Right ventricle myocardium inferior (tissue), 1 donor: ENCODE results near the gene TMEM17. TPM values are rescaled to one million over a fixed set of nuclear protein-coding genes. Genes with fewer than 3 reads are reported as not detected.
A peak's percentile ranks its signal among the peaks of the same experiment; 100 is the strongest.
"Not testable (repeated sequence)": the region's sequence is repeated elsewhere in the genome, so short reads cannot be mapped to it uniquely, and the experiment has no call there.

ENCODE experiments used
- ATAC-seq: fragments of 200-7000 bp; cut with Tn5 transposase; one replicate; pipeline ENCODE4 v1.9.1; 2020; ENCODE audit warnings: mild to moderate bottlenecking, moderate library complexity
- DNase-seq: peaks from one replicate; pipeline ENCODE4 v3.0.0; 2021; ENCODE audit errors: missing footprints
- intact Hi-C: fragments of 100-400 bp; cut with DNase I; formaldehyde crosslinking; loops from one replicate; pipeline ENCODE4 v1.11.0; 2022
- total RNA-seq: library from RNA; stranded (reverse); fragmentation: NEBNext Ultra II Directional; extraction: Animal tissue kit (Norgen Biotek cat#: 25700); gene quantifications from one replicate; pipeline ENCODE4 v1.2.1, GENCODE V29; 2021
- donor health status: DM: no; HTN: yes; CAD: no; lungs with severe emphysema.

TMEM17 gene
- total RNA-seq, 1 donor from 2014 or later, result 1.3 TPM

- intact Hi-C loops, result no loop called here
- peak; percentile 80 for ATAC-seq
- DNase-seq, result no peak
Measured at GRCh38 chr2:62524293-62524941, 18.4 kb upstream of the TMEM17 start.

- intact Hi-C loops, ATAC-seq, DNase-seq: not testable (repeated sequence)
Measured at GRCh38 chr2:62521061-62521460, 15.1 kb upstream of the TMEM17 start.

GRCh38 chr2:62512384-62512783 lies 6.4 kb upstream of the TMEM17 start:
- DNase-seq (no peak), ATAC-seq (no peak)
- intact Hi-C loops, result no loop called here

GRCh38 chr2:62511636-62512035 lies 5.6 kb upstream of the TMEM17 start:
- no peak for DNase-seq
- intact Hi-C loops, result no loop called here
- ATAC-seq, result no peak

- no peak for ATAC-seq
- no peak for DNase-seq
- intact Hi-C loops, result loop anchor here (5.0 kb wide), 1 partner anchor 44 kb away; no protein-coding TSS in a partner anchor
Measured at GRCh38 chr2:62506421-62506750, 391 bp upstream of the TMEM17 start.

GRCh38 chr2:62505109-62505749 lies 766 bp downstream of the TMEM17 start:
- intact Hi-C loops, result loop anchor here (1.0 to 5.0 kb wide), 2 partner anchors 43 to 200 kb away; partner anchors contain the start of gene EHBP1
- DNase-seq, result no peak
- ATAC-seq, result no peak

- intact Hi-C loops, result loop anchor here (1.0 to 5.0 kb wide), 2 partner anchors 42 to 201 kb away; partner anchors contain the start of gene EHBP1
- ATAC-seq (no peak), DNase-seq (no peak)
Measured at GRCh38 chr2:62504657-62505056, 1.3 kb downstream of the TMEM17 start.

- intact Hi-C loops, result no loop called here
Measured at GRCh38 chr2:62501794-62502500, 4.0 kb downstream of the TMEM17 start.

GRCh38 chr2:62501069-62501468 lies 4.9 kb downstream of the TMEM17 start:
- DNase-seq (no peak), ATAC-seq (no peak)
- intact Hi-C loops, result no loop called here

More at GRCh38 chr2:62501794-62502500, 4.0 kb downstream of the TMEM17 start:
- DNase-seq, result no peak
- no peak for ATAC-seq

- intact Hi-C loops, result no loop called here
- ATAC-seq, result no peak
- no peak for DNase-seq
Measured at GRCh38 chr2:62499430-62500060, 6.5 kb downstream of the TMEM17 start.

GRCh38 chr2:62498739-62499138 lies 7.3 kb downstream of the TMEM17 start:
- intact Hi-C loops, result no loop called here

GRCh38 chr2:62495761-62496160 lies 10.2 kb downstream of the TMEM17 start:
- peak; percentile 79 for ATAC-seq
- intact Hi-C loops, result no loop called here
- no peak for DNase-seq

More at GRCh38 chr2:62498739-62499138, 7.3 kb downstream of the TMEM17 start:
- ATAC-seq (no peak), DNase-seq (no peak)

GRCh38 chr2:62492048-62492447 lies 13.9 kb downstream of the TMEM17 start:
- ATAC-seq (no peak), DNase-seq (no peak)
- intact Hi-C loops, result no loop called here

GRCh38 chr2:62489702-62490101 lies 16.3 kb downstream of the TMEM17 start:
- intact Hi-C loops, result no loop called here
- DNase-seq (no peak), ATAC-seq (no peak)

GRCh38 chr2:62489162-62489561 lies 16.8 kb downstream of the TMEM17 start:
- DNase-seq, result no peak
- intact Hi-C loops, result no loop called here

GRCh38 chr2:62486439-62486765 lies 19.6 kb downstream of the TMEM17 start:
- no peak for ATAC-seq
- intact Hi-C loops, result no loop called here
- no peak for DNase-seq

More at GRCh38 chr2:62489162-62489561, 16.8 kb downstream of the TMEM17 start:
- peak; percentile 54 for ATAC-seq

GRCh38 chr2:62485761-62486438 lies 20.1 kb downstream of the TMEM17 start:
- intact Hi-C loops, result no loop called here
- DNase-seq, result no peak
- peak; percentile 76 for ATAC-seq

- intact Hi-C loops, result no loop called here
- ATAC-seq (no peak), DNase-seq (no peak)
Measured at GRCh38 chr2:62482558-62483352, 23.2 kb downstream of the TMEM17 start.
